T-helper 17 cell (primary cell): ENCODE results near the gene SH3PXD2A. TPM values are rescaled to one million over a fixed set of nuclear protein-coding genes. Genes with fewer than 3 reads are reported as not detected.
"Not testable (repeated sequence)": the region's sequence is repeated elsewhere in the genome, so short reads cannot be mapped to it uniquely, and the experiment has no call there.

Experiments
- ATAC-seq: fragments of 150-1000 bp; cut with Tn5 transposase; 2 replicates; pipeline ENCODE4 v1.10.0; 2021; ENCODE audit warnings: mild to moderate bottlenecking, moderate library complexity
- DNase-seq, 3 donors: peaks; one replicate each; pipeline versions ENCODE4 v3.0.0 to v3.0.0-alpha.2; 2020 to 2021
- H3K9me3 ChIP-seq: one replicate; pipeline ENCODE4 v1.7.0; 2013; ENCODE audit warnings: low read length, mild to moderate bottlenecking; ENCODE audit not compliant: control insufficient read depth, poor library complexity, severe bottlenecking
- H3K27ac Mint-ChIP-seq: one replicate; pipeline ENCODE4 v1.8.0; 2022; ENCODE audit warnings: mild to moderate bottlenecking, moderate library complexity, mixed read lengths
- H3K27me3 Mint-ChIP-seq: one replicate; pipeline ENCODE4 v1.8.0; 2022; ENCODE audit warnings: mixed read lengths
- H3K36me3 Mint-ChIP-seq: one replicate; pipeline ENCODE4 v1.8.0; 2022; ENCODE audit warnings: low read depth, mixed read lengths
- H3K4me1 Mint-ChIP-seq: one replicate; pipeline ENCODE4 v1.8.0; 2022; ENCODE audit warnings: mild to moderate bottlenecking, mixed read lengths
- H3K4me3 Mint-ChIP-seq: one replicate; pipeline ENCODE4 v1.8.0; 2022; ENCODE audit warnings: mild to moderate bottlenecking, moderate library complexity, mixed read lengths
- total RNA-seq, 4 donors: library from RNA in 2 of 4; stranded (reverse) in 2 of 4; gene quantifications; one replicate each; pipeline ENCODE4 v1.2.3 and lab custom pipeline; 2022 to 2026

Gene SH3PXD2A
- total RNA-seq, 2 donors from 2014 or later: 7.2 to 10.9 TPM

DNA sequence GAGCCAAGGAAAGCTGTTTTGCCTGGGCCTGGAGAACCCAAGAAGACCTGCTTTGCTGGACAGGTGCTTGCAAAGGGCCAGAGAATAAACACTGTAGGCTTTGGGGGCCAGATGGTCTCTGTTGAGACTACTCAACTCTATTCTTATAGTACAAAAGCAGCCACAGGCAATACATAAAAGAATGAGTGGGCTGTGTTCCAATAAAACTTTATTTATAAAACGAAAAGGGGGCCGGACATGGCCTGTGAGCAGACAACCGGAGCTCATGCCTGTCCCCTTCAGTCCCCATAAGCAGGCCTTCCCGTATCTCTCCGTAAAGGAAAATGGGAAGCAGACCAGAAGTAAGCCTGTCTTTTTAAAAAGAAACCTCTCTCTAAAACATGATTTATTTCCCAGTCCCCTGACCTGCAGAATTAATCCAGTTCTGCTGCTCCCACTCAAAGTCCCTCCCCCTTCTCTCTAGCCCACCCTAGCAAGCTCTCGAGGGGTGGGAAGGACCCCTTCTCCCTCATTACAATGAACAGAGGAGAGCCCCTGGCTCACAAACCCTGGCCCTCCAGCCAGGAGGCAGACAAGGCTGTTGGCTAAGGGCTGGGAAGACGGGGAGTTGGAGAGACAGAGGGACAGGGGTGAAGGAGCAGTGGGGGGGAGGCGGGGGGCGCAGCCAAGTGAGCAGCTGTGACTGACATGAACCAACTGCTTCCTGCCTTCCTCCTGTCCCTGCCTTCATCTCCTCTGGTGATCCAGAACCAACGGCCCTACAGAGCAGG is 184.1 kb downstream of the SH3PXD2A start:
- H3K4me1 Mint-ChIP-seq: peaks cover 14% of the 10 kb centered on the region
- no peaks in the 10 kb centered on the region for H3K27me3 Mint-ChIP-seq
- ATAC-seq (no peak), DNase-seq (no peak)
- no peak overlapping the region for H3K4me3 Mint-ChIP-seq
- no peaks in the 10 kb centered on the region for H3K9me3 ChIP-seq
- no peaks in the 10 kb centered on the region for H3K36me3 Mint-ChIP-seq
- H3K27ac Mint-ChIP-seq: peak overlapping the region; percentile 3

DNA sequence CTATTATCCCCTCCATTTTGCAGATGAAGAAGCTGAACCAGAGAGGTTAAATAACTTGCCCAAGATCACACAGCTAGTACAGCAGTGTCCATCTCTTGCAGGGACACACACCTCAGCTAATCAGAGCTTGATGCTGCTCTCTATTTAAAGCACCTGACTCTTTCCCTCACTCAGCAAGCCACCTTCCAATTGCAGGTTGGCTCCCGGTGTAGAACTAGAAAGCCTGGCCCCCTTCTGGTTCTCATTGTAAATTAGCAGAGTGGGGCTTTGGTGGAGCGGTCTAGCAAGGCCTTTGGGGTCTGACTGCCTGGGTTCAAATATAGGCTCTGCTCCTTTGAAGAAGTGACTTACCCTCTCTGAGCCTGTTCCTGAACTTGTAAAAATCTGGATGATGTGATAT is 185.4 kb downstream of the SH3PXD2A start:
- H3K36me3 Mint-ChIP-seq: peaks cover 1% of the 10 kb centered on the region
- no peaks in the 10 kb centered on the region for H3K27me3 Mint-ChIP-seq
- H3K4me1 Mint-ChIP-seq: peaks cover 18% of the 10 kb centered on the region
- H3K9me3 ChIP-seq: no peaks in the 10 kb centered on the region
- ATAC-seq: no peak
- H3K27ac Mint-ChIP-seq: no peak overlapping the region
- no peak for DNase-seq
- peak overlapping the region; percentile 9 for H3K4me3 Mint-ChIP-seq

DNA sequence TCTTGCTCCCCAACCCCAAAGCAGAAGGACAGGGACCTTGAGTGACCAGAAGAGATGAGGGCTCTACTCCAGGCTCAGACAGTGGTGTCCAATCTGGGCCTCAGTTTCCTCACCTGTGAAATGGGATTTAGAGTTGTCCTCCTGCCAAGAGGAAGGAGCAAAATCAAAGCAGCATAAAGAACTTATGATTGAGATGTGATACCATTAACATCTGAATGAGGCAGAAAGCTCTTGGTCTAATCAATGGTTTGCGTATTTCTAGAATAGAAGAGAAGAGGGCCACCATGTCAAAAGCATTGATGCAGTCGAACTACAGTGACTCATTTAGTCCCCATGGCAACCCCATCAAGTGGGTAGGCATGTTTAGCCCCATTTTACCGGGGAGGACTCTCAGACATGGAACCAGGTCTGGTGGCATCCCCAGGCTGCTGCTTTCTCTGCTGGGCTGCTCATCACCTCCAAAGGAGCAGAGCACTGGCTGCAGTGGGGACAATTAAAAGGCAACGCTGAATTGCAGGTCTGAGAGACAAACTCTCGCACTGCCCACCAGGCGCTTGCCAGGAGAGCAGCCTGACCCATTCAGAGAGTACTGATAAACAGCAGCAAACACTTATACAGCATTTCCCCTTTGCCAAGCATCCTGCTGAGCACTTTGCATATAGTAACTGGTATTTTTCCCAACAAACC is 186.0 kb downstream of the SH3PXD2A start:
- Mint-ChIP-seq H3K4me3 (no peak overlapping the region), H3K27ac (peak overlapping the region; percentile 79), H3K27me3 (no peaks in the 10 kb centered on the region), H3K4me1 (peaks cover 18% of the 10 kb centered on the region), H3K36me3 (peaks cover 2% of the 10 kb centered on the region)
- ATAC-seq (no peak), DNase-seq (no peak)
- no peaks in the 10 kb centered on the region for H3K9me3 ChIP-seq

DNA sequence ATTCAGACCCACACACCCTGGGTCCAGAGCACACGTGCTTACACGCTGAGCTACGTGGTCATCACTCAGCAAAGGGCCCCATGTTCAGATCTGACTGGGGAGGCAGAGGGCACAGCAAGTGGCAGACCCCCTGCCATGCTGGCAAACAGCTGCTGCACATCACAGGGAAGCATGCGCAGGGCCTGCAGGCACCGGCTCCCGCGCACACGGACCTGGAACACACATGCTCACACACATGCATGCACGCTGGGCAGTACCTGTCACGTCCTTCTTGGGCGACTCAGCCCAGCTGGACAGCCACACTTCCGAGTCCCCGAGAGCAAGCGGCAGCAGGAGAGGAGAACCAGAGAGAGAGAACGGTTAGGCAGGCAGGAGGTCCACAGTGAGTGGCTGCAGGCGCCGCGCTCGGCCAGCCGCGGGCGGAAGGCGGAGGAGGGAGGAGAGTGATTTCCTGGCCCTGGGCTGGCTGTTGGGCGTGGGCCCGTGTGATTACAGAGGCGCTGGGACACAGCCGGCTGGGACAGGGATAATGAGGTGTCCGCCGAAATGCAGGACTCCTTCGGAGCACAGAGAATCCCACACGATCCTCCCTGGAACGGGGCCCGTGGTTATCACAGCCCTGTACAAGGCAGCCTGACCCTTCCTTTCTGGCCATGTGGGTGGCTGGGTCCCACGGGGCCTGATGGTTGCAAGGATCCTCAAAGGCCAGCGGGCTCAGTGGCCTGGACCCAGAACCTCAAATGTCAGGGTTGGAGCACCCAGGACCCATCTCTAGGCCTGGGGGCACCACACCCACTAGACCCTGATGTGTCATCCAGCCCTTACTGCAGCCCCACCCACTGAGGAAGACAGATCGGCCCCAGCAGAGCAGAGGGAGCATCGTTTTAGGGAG is 186.8 kb downstream of the SH3PXD2A start:
- H3K4me3 Mint-ChIP-seq: peak overlapping the region; percentile 78
- H3K9me3 ChIP-seq: no peaks in the 10 kb centered on the region
- DNase-seq: no peak
- peak overlapping the region; percentile 79 for H3K27ac Mint-ChIP-seq
- ATAC-seq: peak; percentile 29
- H3K36me3 Mint-ChIP-seq: peaks cover 2% of the 10 kb centered on the region
- no peaks in the 10 kb centered on the region for H3K27me3 Mint-ChIP-seq
- peaks cover 18% of the 10 kb centered on the region for H3K4me1 Mint-ChIP-seq

DNA sequence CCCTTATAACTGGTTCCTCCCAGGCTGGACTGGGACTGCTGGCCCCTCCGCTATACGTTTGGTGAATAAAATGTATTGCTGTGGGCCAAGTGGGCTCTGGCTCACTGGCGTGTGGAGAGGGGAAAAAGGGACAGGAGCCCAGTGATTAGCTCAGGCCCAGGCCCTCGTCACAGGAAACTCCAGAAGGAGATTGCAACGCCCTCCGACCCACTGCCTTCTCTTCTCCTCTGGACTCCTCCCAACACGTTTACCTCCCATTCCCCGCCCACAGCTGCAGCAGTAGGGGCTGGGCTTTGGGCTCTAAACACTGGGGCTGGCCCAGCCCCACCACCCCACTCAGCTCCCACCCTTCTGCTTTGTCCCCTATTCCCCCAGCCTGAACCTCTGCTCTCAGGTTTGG is 188.0 kb downstream of the SH3PXD2A start:
- no peak for DNase-seq
- H3K4me3 Mint-ChIP-seq: no peak overlapping the region
- H3K36me3 Mint-ChIP-seq: peaks cover 2% of the 10 kb centered on the region
- no peaks in the 10 kb centered on the region for H3K9me3 ChIP-seq
- ATAC-seq: no peak
- no peaks in the 10 kb centered on the region for H3K27me3 Mint-ChIP-seq
- peaks cover 21% of the 10 kb centered on the region for H3K4me1 Mint-ChIP-seq
- no peak overlapping the region for H3K27ac Mint-ChIP-seq

DNA sequence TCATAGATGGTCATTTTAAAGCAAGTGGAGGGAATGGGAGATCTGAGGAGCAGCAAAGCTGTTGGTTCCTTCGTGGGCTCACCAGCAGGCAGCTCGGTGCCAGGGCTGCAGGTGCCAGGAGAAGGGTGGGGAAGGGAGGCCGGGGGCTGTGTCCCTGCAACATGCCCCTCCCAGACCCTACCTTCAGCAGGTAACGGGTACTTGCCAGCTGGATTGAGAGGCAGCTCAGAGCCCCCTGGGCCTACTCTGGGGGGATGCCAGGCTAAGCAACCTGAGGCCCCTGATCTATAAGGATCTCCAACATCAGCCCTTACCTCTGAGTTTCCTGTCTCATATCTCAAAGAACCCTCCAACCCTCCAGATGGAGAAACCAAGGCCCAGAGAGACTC is 188.6 kb downstream of the SH3PXD2A start:
- Mint-ChIP-seq H3K4me1 (peaks cover 21% of the 10 kb centered on the region), H3K4me3 (no peak overlapping the region), H3K36me3 (peaks cover 2% of the 10 kb centered on the region), H3K27me3 (no peaks in the 10 kb centered on the region), H3K27ac (no peak overlapping the region)
- H3K9me3 ChIP-seq: no peaks in the 10 kb centered on the region
- DNase-seq (no peak), ATAC-seq (no peak)

DNA sequence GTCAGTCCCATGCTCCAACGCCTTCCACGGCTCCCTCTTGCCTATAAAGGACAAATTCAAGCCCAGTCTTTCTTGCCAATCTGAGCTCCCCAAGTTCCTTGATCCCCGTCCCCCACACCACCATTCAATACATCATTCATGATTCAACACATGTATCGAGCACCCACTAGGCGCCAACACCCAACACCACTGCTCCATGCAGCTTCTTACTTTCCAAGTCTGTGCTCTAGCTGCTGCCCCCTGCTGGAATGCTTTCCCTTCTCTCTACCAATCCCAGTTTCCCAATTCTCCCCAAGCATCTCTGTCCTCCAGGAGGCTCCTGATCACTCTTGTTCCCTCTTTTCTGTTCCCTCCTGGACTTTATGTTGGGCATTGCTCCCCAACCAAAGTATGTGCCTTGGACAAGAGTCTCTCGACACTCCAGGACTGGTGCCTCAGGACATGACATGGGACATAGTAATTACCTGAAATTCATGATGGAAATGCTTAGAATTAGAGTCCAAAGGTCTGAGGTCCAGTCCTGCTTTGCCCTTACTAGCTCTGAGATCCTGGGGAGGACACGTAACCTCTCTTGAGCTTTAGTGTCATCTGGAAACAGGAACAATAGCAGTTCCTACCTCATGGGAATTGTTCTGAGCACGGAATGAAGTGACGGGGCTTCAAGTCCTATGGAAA is 189.2 kb downstream of the SH3PXD2A start:
- no peak for ATAC-seq
- Mint-ChIP-seq H3K4me3 (no peak overlapping the region), H3K27me3 (no peaks in the 10 kb centered on the region), H3K27ac (no peak overlapping the region), H3K36me3 (peaks cover 2% of the 10 kb centered on the region), H3K4me1 (peaks cover 21% of the 10 kb centered on the region)
- no peak for DNase-seq
- H3K9me3 ChIP-seq: no peaks in the 10 kb centered on the region

DNA sequence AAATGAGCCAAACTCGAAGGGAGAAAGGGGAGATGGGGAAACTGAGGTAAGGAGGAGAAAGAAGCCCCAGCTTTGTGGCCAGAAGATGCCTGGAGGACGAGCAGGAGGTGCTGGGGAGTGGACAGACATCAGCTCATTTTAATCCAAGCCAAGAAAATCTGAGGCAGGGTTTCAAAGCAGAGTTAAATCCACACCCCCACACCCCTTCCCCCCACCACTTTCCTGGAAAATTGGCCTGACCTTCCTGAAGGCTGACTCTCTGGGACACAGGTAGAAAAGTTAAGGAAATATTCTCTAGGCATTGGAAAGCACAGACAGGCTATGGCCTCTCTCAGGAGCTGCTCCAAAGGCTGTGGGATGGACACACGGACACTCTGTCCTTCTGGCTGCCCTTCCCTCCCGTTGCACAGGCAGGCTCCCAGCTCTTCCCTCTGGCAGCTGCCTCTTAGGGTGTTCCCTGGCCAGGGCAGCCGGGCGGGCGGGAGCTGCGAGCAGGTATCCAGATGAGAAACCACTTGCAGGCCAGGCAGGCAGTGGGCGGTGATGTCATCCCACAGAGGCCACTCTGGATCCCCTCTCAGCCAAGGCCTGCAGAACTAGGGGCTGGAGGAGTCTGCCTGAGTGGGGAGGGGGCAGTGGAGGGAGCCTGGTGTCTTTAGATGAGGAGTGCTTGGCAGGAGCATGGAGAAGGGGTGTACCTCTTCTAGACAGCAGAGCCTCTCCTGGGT is 190.1 kb downstream of the SH3PXD2A start:
- Mint-ChIP-seq H3K27ac (peak overlapping the region; percentile 56), H3K27me3 (no peaks in the 10 kb centered on the region), H3K36me3 (peaks cover 2% of the 10 kb centered on the region), H3K4me3 (peak overlapping the region; percentile 45), H3K4me1 (peaks cover 25% of the 10 kb centered on the region)
- H3K9me3 ChIP-seq: no peaks in the 10 kb centered on the region
- DNase-seq: no peak
- no peak for ATAC-seq

DNA sequence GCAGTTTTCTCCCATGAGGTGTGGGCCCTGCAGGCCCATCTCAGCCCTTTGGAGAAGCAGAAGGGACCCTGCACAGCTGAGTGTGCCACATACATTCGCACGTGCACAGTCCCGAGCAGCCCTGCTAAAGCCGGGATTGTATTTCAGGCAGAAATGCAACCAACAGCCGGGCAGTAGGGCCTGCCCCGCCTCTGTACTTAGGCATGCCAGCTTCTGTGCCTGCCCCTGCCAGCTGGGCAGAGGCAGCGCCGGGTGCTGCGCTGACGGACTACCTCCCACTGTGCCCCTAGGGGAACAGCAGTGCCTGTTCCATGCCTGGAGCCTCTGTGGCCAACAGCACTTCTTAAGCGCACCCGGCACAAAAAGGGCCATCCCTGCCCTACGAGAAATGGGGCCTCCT is 191.6 kb downstream of the SH3PXD2A start:
- DNase-seq (no peak), ATAC-seq (no peak)
- no peaks in the 10 kb centered on the region for H3K9me3 ChIP-seq
- Mint-ChIP-seq H3K4me1 (peaks cover 22% of the 10 kb centered on the region), H3K4me3 (no peak overlapping the region), H3K27ac (peak overlapping the region; percentile 80), H3K27me3 (no peaks in the 10 kb centered on the region), H3K36me3 (peaks cover 2% of the 10 kb centered on the region)

DNA sequence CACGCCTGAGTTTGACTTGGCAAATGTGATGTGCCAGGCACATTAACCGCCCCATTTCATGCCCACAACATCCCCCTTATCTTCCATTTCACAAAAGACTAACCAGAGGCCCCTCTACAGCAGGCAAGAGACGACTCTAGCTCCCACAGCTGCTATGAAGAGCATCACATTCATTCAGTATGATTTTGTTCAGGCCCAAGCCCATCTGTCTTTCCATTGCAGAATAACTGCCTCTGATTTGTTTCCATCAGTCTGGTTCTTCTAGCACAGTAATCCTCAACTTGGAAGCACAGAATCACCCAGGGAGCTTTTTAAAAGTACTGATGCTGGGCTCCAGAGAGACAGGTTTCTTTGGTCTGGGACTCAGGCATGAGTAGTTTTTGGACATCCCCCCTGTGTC is 192.1 kb downstream of the SH3PXD2A start:
- Mint-ChIP-seq H3K4me1 (peaks cover 21% of the 10 kb centered on the region), H3K4me3 (peak overlapping the region; percentile 21), H3K27ac (peak overlapping the region; percentile 80), H3K27me3 (no peaks in the 10 kb centered on the region), H3K36me3 (peaks cover 2% of the 10 kb centered on the region)
- DNase-seq: no peak
- no peaks in the 10 kb centered on the region for H3K9me3 ChIP-seq
- no peak for ATAC-seq

DNA sequence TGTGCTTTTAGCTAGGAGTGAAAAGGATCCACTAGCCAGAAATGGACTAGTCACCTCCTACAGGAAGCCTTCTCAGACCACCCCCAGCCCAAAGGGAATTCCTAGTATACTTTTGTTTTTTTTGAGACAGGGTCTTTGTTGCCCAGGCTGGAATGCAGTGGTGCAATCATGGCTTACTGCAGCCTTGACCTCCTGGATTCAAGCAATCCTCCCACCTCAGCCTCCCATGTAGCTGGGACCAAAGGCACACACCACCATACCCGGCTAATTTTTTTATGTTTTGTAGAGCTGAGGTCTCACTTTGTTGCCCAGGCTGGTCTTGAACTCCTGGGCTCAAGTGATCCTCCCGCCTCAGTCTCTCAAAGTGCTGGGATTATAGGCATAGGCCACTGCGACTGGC is 192.7 kb downstream of the SH3PXD2A start:
- H3K27ac Mint-ChIP-seq: peak overlapping the region; percentile 80
- H3K4me3 Mint-ChIP-seq: peak overlapping the region; percentile 21
- not testable (repeated sequence) for H3K9me3 ChIP-seq, ATAC-seq, H3K36me3 Mint-ChIP-seq, H3K27me3 Mint-ChIP-seq, DNase-seq
- peaks cover 21% of the 10 kb centered on the region for H3K4me1 Mint-ChIP-seq

DNA sequence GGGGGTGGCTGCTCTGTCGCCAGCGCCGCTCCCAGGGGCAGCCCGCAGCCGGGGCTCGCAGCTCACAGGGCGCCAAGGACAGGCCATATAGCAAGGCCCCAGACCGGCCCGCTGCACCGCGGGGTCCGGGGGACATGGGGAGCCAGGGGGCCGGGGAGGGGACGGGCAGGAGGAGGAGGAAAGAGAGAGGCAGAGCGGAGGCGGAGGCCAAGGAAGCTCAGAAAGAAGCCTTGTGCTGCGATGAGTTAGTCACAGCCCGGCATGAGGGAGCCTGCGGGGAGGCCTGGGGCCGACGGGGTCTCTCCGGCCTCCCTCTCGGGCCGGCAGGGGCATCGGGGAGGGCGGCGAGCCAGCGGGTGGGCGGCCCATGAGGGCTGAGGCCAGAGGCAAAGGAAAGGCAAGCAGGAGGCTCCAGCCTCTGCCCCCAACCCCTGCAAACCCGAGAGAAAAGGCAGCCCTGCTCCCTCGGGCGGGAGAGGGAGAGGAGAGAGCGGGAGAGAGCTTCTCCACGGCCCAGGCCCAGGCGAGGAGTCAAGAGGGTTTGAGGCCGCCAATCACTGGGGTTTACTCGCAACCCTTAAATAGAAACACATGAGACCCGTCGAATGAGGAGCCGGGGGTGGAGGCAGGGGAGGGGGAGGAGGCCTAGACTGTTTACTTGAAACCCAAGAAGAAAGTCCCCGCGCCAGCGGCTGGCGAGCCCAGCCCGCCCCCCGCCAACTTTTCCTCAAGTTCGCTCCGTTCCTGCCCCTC is 194.0 kb downstream of the SH3PXD2A start:
- DNase-seq (peak; percentile 27 to 55 (median 40)), ATAC-seq (peak; percentile 83)
- Mint-ChIP-seq H3K4me3 (peak overlapping the region; percentile 91), H3K27me3 (no peaks in the 10 kb centered on the region), H3K36me3 (peaks cover 2% of the 10 kb centered on the region), H3K4me1 (peaks cover 19% of the 10 kb centered on the region), H3K27ac (peak overlapping the region; percentile 80)
- H3K9me3 ChIP-seq: no peaks in the 10 kb centered on the region
